ENCODE measurements around the gene RAPGEF1.

DNA sequence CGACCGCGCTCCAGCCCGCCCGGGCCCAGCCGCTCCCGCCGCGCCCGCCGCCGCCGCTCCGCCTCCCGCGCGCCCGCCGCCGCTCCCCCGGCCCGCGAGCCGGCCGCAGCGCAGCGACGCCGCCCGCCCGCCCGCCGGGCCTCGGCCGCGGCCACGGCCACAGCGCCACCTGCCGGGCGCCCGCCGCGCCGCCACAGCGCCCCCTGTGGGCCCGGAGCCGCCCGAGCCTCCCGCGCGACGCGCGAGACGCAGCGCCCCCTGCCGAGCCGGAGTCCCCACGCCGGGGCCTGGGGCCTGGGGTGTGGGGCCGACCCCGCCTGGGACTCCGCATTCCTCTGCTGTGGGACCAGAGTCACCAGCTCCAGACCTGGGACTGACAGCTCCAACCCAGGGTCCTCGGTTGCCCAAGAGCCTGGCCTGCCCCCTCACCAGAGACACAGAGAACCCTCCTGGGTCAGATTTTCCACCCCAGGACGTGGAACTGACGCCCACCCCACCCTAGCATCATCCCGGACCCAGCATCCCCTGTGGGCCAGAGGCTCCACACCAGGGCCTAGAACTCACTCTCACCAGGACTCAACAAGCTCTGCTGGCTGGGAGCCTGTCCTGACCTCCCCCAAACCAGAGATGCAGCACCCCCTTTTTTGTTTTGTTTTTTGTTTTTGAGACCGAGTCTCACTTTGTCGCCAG is at the start of gene RAPGEF1:
- peak; percentile 82 for TF ChIP-seq CTCF (conservative IDR thresholded peaks at IDR 0.05; ENCODE audit: low read length)
- no peak for TF ChIP-seq EZH2phosphoT487 (IDR thresholded peaks at IDR 0.05; ENCODE audit: borderline replicate concordance, low read depth, low read length)
